HG02678 (cell line): ENCODE measurements around the gene TSC2.
"Not testable (repeated sequence)": the region's sequence is repeated elsewhere in the genome, so short reads cannot be mapped to it uniquely, and the experiment has no call there.

ENCODE experiments used
- ATAC-seq: cut with Tn5 transposase; IDR thresholded peaks from one replicate; pipeline ENCODE4 v1.9.1; 2021; ENCODE audit warnings: mild to moderate bottlenecking, moderate library complexity; ENCODE audit not compliant: unreplicated experiment

Gene TSC2

DNA sequence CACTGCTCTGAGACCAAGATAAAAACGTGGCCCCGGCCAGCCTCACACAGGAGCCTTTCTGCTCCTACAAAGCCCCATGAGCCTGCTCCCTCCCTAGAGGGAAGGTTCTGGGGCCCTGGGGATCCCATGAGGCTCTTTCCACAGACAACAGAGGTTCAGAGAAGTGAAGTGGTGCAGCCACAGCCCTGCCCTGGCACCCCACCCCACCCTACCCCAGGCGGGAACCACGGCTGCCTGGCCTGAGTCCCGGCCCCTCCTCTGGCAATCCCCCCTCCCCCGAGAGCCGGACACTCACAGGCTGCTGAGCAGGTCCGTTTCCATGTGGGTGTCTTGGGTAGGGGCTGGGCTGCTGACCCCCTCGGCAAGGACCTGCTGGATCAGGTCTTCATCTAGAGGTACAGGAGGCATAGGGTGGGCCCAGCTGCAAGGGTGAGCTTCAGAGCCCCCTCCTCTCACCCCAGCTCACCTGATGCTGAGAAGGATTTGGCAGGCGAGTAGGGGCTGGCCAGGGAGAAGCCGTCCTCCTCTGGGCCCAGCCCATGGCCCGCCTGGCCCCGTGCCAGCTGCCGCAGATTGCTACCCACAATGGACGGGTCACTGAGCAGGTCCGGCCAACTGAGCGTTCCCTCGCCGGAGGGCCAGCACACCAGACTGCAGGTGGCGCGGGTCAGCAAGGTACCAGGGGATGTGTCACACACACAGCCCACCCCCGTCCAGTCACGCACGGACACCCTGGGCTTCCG lies 49.2 kb downstream of the TSC2 start:
- ATAC-seq = no peak

DNA sequence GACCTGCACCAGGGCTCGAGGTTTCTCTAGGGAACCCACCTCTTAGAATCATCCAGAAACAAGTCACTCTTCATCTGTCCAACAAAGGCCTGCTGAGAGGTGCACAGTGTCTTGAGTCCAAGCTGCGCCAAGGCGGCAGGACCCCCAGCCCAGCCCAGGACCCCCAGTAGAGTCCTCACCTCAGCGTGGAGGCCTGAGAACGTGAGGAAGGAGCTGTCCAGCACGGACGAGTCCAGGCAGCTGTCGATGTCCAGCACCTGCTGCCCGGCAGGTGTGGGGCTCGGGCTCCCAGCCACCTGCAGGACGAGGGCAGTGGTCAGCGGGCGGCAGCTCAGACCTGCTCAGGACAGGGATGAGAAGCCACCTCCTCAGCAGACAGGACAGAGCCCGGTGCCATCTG lies 49.9 kb downstream of the TSC2 start:
- ATAC-seq = not testable (repeated sequence)

DNA sequence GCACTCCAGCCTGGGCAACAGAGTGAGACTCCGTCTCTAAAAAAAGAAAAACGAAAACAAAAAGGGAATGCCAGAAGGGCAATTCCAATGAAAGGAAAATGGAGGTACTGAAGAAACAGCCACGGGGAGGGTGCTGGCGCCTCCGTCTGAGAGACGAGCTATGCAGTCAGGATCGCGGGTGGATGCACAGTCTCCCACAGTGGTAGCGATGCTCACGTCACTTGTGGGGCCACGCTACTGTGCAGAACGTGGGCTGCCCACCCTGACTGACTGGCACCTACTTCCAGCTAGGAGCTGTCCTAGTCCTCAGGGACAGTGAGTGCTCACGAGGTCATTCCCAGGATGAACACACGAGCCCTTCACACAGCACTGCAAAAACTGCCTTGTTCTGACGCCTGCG lies 53.8 kb downstream of the TSC2 start:
- ATAC-seq = not testable (repeated sequence)

DNA sequence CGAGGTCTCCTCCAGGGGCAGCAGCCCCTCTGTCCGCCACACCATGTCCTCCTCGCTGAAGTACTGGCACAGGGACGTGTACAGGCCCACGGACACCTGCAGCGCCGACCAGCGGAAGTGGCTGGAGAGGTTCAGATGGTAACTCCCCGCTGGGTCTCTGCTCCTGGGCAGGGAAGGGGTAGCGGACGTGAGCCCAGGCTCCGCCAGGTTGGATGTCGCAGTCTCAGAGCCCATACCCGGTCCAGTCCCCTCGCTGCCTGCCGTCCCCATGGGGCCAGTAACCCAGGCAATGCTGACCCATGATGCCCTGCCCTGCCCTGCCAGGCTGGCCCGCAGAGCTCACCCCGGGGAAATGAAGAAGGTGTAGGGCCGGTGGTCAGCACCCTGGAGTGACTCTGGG lies 54.7 kb downstream of the TSC2 start:
- no peak for ATAC-seq

DNA sequence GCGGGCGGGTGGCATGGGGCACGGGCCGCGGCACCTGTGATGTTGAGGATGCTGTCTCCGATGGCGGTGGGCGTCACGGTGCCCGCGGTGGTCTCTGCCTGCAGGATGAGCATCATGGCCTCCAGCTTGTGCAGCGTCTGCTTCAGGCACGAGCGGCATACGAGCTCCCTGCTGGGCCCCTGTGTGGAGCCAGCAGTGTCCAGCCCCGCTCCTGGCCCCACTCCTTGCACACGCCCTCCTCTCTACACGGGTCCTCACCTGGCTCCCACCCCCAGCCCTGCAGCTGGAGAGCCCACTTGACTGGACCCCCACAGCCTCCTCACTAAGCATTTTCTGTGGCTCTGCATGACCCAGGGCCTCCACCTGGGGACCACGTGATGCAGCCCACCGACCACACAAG lies 56.7 kb downstream of the TSC2 start:
- not testable (repeated sequence) for ATAC-seq

DNA sequence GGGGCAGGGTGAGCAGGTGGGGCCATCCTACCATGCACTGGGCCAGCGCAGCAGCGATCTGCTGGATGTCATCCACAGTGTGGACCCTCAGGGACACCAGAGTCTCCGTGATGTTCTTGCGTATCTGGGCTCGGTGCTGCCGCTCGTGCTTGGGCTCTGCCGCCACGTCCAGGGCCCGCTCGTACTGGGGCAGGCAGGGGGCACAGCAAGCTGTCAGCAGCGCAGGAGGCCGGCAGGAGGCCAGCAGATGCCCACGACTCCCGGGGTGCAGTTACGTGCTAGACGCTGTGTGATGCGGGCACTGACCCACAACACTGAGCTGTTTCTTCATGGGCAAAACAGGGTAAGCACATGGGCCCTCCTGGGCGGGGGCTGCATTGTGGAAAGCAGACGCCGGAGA lies 57.5 kb downstream of the TSC2 start:
- ATAC-seq = not testable (repeated sequence)

DNA sequence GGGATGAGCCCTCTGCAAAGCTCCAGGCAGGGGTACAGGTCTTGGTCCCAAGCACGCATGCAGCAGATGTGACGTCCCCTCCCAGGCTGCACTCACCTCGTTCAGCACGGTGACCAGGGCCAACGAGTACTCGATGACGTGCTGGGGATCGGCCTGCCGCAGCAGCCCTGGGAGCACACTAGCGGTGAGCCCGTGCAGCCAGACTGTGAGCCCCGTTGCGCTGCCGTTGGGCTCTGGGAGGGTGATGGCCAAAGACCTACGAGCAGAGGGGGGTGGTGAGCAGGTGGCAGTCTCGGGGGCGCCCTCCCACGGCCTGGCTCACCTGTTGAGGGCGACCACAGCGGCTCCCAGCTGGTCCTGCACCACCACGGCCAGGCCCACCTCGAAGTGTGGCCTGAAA lies 58.0 kb downstream of the TSC2 start:
- ATAC-seq = not testable (repeated sequence)

DNA sequence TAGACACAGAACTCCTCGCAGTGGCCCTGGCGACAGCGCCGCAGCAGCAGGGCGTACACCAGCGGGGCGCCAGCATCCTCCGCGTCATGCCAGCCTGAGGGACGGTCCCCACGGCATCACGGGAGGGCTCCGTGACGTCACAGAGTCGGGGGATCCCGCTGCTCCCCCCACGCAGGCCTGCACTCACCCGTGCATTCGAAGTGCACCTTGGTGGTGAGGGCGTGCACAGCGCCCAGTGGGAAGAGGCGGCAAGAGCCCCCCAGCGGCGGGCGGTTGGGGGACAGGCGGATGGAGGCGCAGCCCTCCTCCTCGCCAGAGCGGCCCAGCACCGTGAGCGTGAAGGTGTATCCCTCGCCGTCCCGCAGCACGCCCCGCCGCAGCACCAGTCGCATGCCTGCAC lies 58.4 kb downstream of the TSC2 start:
- ATAC-seq = not testable (repeated sequence)

DNA sequence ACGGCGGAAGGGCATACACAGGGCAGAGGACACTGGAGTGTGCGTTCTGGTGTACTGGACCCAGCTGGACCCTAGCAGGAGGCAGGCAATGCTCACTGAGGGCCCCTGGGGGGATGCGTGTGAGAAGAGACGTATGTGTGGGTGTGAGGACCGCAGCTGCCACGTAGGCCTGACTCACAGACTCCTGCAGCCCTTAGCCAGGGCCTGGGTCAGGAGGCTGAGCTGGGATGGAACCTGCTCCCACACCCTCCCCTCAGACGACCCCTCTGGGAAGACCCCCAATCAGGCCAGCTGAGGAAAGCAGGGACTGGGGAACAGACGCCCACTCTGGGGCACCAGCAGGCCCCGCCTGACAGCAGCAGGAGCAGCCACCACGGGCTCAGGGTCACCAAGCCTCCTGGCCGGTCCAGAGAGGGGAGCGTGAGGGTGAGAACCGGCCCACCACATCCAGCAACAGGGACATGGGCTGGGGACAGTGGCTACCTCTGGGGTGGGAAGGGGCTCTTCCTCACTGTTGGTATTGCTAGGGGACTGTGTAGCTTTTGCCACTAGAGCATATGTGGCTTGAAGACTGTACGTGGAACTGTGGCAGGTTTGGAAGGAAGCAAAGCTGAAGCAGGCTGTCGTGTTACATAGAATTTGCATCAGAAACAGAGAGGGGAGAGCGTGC lies 59.5 kb downstream of the TSC2 start:
- ATAC-seq = not testable (repeated sequence)

DNA sequence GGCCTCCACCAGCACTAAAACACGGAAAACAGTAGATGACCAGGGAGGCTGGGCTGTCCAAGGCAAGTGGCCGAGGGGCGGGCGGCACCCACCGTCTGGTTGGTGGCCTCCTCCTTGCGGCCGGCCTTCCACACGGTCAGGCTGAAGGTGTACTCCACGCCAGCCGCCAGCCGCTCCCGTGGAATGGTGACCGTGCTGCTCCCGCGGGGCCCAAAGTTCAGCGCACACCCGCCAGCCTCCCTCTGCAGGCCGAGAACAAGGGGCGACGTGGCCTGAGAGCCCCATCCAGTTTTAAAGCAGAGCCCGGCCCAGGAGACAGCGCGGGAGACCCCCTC lies 60.0 kb downstream of the TSC2 start:
- ATAC-seq = not testable (repeated sequence)

DNA sequence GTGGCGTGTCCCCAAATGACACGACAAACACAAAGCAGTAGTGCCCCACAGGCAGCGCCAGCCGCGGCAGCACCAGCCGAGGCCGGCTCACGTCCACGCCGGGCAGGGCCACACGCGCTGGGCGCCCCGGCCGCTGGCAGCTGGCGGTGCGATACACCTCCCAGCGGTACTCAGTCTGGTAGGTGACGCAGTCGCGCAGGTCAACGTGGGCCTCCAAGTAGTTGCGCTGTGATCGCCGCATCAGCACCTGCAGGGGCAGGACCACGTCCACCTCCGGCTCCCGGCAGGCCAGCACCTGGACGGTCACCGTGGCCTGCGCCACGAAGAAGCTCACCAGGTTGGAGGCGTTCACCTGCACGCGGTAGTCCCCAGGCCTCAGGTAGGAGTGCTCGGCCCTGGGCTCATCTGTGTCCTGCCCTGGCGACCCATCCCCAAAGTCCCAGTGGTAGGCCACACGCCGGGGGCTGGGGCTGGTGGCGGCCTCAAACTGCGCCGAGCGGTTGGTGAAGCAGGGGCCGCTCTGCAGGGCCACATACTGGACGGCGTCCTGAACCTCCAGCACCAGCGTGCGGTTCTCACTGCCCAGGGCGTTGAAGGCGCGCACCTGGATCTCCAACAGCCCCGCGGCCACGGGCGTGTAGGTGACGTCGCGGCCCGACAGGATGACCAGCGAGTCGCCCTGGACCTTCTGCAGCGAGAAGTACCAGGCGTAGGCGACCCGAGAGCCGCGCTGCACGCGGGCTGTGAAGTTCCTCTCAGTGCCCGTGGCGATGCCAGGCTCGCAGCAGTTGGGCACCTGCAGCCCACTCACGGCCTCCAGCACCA lies 60.9 kb downstream of the TSC2 start:
- not testable (repeated sequence) for ATAC-seq

DNA sequence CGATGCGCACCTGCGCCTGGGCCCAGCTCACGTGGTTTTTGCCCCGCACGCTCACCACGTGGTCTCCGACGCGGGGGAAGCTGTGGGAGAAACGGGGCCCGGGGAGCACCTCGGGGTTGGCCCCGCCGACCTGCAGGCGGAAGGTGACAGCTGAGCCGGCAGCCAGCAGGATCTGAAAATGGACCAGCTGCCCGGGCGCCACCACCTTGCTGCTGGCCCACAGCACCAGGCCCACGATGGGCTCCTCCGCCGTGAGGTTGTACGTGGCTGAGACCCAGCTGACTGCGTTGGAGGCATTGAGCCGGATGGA lies 61.4 kb downstream of the TSC2 start:
- ATAC-seq = not testable (repeated sequence)

DNA sequence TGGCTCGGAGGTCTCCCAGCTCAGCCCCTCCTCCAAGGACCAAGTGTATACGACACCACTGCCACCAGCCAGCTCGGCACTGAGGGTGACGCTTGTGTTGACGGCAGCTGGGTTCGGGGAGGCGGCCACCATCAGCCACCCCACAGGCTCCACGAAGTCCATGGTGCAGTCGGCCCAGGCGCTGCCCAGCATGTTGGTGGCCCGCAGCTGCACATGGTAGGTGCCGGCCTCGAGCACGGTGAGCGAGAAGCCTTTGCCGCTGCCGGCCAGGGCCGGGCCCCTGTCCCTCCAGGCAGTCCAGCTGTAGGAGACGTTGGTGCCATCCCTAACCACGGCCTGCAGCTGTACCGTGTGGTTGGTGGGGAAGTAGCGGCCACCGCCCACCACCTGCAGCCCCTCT lies 62.1 kb downstream of the TSC2 start:
- not testable (repeated sequence) for ATAC-seq

DNA sequence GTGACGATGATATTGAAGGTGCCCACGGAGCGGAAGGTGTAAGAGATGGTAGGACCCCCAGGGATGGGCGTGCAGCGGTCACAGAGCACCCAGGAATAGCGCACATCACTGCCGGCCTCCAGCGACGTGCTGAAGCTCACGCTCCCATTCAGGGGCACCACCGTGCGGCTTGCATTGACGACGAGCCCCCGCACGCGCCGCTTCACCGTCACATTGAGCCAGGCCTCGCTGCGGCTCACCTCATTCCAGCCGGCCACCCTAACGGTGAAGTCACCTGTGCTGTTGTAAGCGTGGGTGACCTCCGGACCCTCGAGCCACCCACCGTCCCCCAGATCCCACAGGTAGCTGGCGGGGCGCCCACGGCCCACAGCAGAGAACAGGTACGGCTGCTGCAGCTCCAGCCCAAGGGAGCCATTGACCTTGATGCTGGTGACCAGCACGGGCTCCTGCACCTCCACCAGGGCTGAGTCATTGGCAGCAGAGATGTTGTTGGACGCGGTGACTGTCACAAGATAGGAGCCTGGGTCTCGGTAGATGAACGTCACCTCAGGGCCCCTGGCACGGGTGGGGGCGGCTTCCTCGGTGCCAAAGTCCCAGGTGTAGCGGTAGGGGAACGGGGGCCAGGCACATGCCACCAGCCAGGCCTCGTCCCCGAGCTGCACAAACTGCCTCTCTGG lies 62.7 kb downstream of the TSC2 start:
- not testable (repeated sequence) for ATAC-seq

DNA sequence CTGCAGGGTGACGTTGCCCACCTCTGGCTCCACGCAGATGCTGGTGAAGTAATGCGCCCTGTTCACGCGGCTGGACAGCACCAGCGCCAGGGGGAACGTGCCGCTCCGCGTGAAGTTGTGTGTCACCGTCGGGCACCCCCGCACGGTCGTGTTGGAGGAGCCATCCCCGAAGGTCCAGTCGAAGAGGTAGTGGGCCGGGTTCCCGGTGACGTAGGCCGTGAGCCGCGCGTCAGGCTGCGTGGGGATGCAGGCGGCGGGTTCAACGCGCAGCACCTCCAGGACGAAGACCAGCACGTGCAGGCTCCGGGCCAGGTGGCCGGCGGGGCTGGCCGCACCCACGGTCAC lies 63.2 kb downstream of the TSC2 start:
- ATAC-seq = not testable (repeated sequence)

DNA sequence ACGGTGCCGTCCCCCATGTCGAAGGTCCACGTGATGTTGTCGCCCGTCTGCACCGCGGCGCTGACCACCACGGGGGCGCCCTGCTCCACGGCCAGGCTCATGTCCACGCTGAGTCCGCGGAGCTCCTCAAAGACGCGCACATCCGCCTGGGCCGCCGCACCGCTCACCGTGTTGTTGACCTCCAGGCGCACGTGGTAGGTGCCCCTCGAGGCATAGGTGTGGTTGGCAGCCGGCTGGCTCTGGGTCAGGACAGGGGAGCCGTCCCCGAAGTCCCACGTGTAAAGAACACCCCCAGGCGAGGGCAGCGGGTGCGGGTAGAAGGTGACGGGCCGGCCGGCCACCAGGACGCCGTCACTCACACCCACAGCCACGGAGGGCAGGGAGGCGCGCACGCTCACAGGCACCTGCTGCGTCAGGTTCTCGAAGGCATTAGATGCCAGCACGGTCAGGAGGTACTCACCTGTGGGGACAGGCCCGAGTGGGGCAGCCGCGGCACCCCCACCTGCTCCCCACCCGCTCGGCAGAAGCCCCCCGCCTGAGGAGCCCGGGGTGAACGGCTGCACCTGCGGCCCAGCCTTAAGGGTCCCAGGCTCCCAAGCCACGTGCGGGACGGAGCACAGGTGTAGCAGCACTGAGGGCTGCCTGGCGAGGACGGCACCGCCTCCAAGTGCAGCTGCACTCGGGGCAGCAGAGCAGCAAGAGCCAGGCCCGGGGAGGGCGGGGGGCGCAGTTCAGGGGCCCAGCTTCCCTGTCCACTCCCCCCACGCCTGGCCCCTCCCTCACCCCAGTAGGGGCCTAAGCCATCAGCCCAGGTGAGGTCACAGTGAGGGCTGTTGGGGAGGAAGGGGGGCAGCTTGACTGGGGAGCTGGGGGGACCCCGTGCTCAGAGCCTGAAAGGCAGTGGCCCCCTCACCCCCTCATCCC lies 63.9 kb downstream of the TSC2 start:
- ATAC-seq = not testable (repeated sequence)

DNA sequence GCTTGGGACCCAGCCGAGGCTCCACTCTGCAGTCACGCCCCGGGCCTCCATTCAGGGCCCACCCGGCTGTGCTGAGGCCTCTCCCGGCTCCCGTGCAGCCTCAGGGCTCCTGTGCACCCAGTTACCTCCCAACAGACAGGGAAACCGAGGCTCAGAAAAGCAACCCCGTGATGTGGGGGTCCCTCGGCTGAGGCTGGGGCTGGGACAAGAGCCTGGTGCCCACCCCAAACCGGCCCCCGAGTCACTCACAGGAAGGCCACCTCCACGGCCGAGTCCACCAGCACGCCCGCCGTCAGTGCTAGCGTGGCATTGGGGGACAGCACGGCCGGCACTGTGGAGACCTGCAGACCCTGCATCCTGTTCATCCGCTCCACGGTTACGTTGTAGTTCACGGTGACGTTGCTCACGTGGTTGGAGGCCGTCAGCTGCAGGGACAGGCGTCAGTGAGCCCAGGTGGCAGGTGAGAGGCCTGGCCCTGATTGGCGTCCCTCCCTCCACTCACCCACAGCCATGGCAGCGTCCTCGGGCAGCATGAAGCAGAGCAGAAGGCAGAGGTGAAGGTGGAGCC lies 64.8 kb downstream of the TSC2 start:
- not testable (repeated sequence) for ATAC-seq

DNA sequence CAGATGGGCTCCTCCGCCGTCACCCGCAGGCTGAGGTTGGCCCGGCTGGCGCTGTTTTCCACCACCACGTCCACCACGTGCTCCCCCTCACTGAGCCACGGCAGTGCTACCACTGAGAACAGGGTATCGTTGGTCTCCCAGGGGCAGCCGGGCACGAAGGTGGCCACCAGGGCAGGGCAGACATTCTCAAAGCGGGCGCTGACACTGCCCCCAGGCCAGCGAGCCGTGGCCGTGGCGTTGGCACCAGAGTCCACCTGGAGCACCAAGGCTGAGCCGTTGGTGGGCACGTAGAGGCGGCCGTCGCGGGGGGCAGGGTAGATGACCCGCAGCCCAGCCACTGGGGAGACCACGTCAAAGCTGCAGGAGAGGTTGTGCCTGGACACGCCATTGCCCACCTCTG lies 66.4 kb downstream of the TSC2 start:
- ATAC-seq = not testable (repeated sequence)

DNA sequence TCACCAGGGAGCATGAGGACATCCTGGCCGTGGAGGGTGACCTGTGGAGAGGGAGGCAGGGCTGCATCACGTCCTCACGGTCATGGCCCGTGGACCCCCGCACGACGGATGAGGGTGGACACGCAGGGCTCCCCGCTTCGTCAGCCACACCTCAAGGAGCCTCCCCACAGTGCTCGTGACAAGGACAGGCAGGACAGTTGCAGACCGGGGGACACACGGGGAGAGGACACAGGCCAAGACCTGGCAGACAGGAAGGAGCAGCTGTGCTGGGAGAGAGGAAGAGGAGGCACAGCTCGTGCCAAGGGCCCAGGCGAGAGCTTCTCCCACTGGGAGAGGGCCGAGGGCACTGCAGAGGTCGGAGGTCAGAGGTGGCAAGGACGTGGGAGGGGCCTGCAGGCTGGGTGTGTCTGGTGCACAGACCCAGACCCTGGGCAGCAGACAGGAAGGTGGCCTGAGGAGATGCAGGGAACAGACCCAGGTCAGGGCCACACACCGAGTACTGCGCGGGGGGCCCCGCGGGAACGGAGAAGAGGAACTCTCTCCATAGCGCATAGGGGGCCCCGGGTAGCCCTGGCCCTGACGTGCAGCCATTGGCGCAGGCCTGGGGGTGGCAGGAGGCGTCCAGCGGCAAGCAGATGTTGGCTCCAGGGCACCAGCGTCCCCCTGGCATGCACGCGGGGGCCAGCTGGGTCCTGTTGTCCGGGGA lies 67.3 kb downstream of the TSC2 start:
- not testable (repeated sequence) for ATAC-seq
